Neutrophil (primary cell): ENCODE measurements around the gene CCL27.
A peak's percentile ranks its signal among the peaks of the same experiment; 100 is the strongest.

Experiments used
- H3K27ac ChIP-seq: fragments of 200-600 bp; sonication (generic); 2 replicates; pipeline ENCODE4 v1.5.1; 2016; ENCODE audit warnings: mild to moderate bottlenecking, moderate library complexity
- H3K27me3 ChIP-seq: fragments of 200-600 bp; sonication (generic); 2 replicates; pipeline ENCODE4 v1.6.0; 2016; ENCODE audit warnings: mild to moderate bottlenecking
- H3K36me3 ChIP-seq: fragments of 200-600 bp; sonication (generic); 2 replicates; pipeline ENCODE4 v1.5.1; 2017
- H3K4me1 ChIP-seq, 2 experiments: fragments of 200-600 bp in 1 of 2; sonication (generic) in 1 of 2; 1 replicate in 1 of 2; 2 replicates in 1 of 2; pipeline versions ENCODE4 v1.5.1 to v1.6.1; 2013 to 2016; ENCODE audit warnings: low read depth in 1 of 2, low read length in 1 of 2, mild to moderate bottlenecking in 1 of 2, moderate library complexity in 1 of 2; ENCODE audit not compliant: control insufficient read depth in 1 of 2, insufficient read depth in 1 of 2
- H3K4me3 ChIP-seq, 2 experiments: fragments of 200-600 bp in 1 of 2; sonication (generic) in 1 of 2; 1 replicate in 1 of 2; 2 replicates in 1 of 2; pipeline ENCODE4 v1.5.1; 2013 to 2016; ENCODE audit warnings: low read depth in 1 of 2, low read length in 1 of 2, mild to moderate bottlenecking in 1 of 2, moderate library complexity in 1 of 2
- H3K9me3 ChIP-seq: fragments of 200-600 bp; sonication (generic); 2 replicates; pipeline ENCODE4 v1.5.1; 2016
- CTCF ChIP-seq: fragments of 200-600 bp; sonication (generic); IDR thresholded peaks from 2 replicates; pipeline ENCODE4 v1.5.1; 2016; ENCODE audit warnings: antibody characterized with exemption

CCL27 gene

GRCh38 chr9:34633166-34633565, 29.3 kb downstream of the CCL27 start:
- no peak overlapping the region for H3K27ac ChIP-seq
- peaks cover 18 to 25% of the 10 kb centered on the region in 2 experiments for H3K4me1 ChIP-seq
- no peak for TF ChIP-seq CTCF
- H3K9me3 ChIP-seq: no peaks in the 10 kb centered on the region
- peaks cover 50% of the 10 kb centered on the region for H3K27me3 ChIP-seq
- H3K4me3 ChIP-seq: no peak overlapping the region
- H3K36me3 ChIP-seq: no peaks in the 10 kb centered on the region

GRCh38 chr9:34630402-34631154, 31.9 kb downstream of the CCL27 start:
- H3K27ac ChIP-seq: no peak overlapping the region
- no peak overlapping the region for H3K4me3 ChIP-seq
- peaks cover 5 to 10% of the 10 kb centered on the region in 2 experiments for H3K4me1 ChIP-seq
- no peaks in the 10 kb centered on the region for H3K9me3 ChIP-seq
- no peak for TF ChIP-seq CTCF
- peaks cover 72% of the 10 kb centered on the region for H3K27me3 ChIP-seq
- H3K36me3 ChIP-seq: no peaks in the 10 kb centered on the region

- Histone ChIP-seq H3K36me3 (no peaks in the 10 kb centered on the region), H3K27ac (no peak overlapping the region), H3K9me3 (no peaks in the 10 kb centered on the region), H3K4me1 (peaks cover 5 to 10% of the 10 kb centered on the region in 2 experiments), H3K4me3 (no peak overlapping the region), H3K27me3 (peaks cover 84% of the 10 kb centered on the region)
- TF ChIP-seq CTCF: no peak
Measured at GRCh38 chr9:34629491-34629808, 33.0 kb downstream of the CCL27 start.

- peak within 1 kb of the TSS in 1 of 2 experiments; percentile 34 for H3K4me3 ChIP-seq
- no peaks in the 10 kb centered on the region for H3K36me3 ChIP-seq
- H3K27me3 ChIP-seq: peaks cover 89% of the 10 kb centered on the region
- no peaks in the 10 kb centered on the region for H3K9me3 ChIP-seq
- peaks cover 5 to 10% of the 10 kb centered on the region in 2 experiments for H3K4me1 ChIP-seq
- TF ChIP-seq CTCF: no peak
- no peak within 1 kb of the TSS for H3K27ac ChIP-seq
Measured at GRCh38 chr9:34628656-34629490, 33.6 kb downstream of the CCL27 start, which contains the start of gene ARID3C. Gene ARID3C, minus strand, starts transcription at chr9:34629066. Its CDS starts 1,052 bp downstream, at chr9:34628014.

- no peak overlapping the region for H3K27ac ChIP-seq
- no peaks in the 10 kb centered on the region for H3K36me3 ChIP-seq
- no peaks in the 10 kb centered on the region for H3K9me3 ChIP-seq
- peaks cover 98% of the 10 kb centered on the region for H3K27me3 ChIP-seq
- H3K4me1 ChIP-seq: peaks cover 10 to 16% of the 10 kb centered on the region in 2 experiments
- no peak for TF ChIP-seq CTCF
- H3K4me3 ChIP-seq: no peak overlapping the region
Measured at GRCh38 chr9:34627716-34628655, 34.5 kb downstream of the CCL27 start.
